Fibroblast of skin of back (primary cell): ENCODE results near the gene NTM. TPM values are rescaled to one million over a fixed set of nuclear protein-coding genes. Genes with fewer than 3 reads are reported as not detected.

Experiments used
- DNase-seq: peaks from one replicate; pipeline ENCODE4 v3.0.0-alpha.2; 2013
- polyA plus RNA-seq, 2 experiments: library from polyadenylated mRNA; unstranded; fragments of 120-200 nt; gene quantifications; one replicate each; pipeline ENCODE4 v1.2.1, GENCODE V29; 2013; ENCODE audit not compliant: insufficient read length in 2 of 2

The NTM gene
- polyA plus RNA-seq (2013, experiment 1 of 2; ENCODE audit: insufficient read length): 55.2 TPM
- polyA plus RNA-seq (2013, experiment 2 of 2; ENCODE audit: insufficient read length): 40.1 TPM

DNA sequence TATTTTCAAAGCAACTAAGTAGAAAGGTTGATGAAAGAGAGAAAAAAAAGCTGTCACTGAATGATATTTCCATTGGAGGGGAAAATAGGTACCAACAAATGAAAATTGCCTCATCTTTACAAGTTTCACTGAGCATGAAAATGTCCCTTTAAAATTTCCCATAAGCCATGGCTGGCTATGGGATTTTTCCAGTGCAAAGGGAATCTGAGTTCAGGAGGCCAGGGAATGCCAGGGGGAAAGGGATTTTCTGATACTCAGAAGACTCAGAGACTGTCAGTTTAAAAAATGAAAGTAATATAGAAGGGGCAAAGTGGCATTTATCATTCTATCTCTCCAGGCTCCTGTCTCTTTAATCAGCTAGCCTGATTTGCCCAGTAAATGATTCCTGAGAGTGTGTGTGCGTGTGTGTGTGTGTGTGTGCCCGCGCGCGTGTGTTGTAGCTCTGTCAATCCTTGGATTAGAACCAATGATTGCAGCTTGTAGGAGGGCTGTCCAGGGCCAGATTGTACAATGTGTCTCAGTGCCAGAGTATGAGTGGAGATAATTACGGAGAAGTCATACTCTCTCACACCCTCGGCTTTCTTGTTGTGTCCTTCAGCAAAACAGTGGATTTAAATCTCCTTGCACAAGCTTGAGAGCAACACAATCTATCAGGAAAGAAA, at the start of gene NTM:
Gene NTM, plus strand, starts transcription at position 526 of the 662 bp plus-strand sequence.
- peak; percentile 64 for DNase-seq

DNA sequence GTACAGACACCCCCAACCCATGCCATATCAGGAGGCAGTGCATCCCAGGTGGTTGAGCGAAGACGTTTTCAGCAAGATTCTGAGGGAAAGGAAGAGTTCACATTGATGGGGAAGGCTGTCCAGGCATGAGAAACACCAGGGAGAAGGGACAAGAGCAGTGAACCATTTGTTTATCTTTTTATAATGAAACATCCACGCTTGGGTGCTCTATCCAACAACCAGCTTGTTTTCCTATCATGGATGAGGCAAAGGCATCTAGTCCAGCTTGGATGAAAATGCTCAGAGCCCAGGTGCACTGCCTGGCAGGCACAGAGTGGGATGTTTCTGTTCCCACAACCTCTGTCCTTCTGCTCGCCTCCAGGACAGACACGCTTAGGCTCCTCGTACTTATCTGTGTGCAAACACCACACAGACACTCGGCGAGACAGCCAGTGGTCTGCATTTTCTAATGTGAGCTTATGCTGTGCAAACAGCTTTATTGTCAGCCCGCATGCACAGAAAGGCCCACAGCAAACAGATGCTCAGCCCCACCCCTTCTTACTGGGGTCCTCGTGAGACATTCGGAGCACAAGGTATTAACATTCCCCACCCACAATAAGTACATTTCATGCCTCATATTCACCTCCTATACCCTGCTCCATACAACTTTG, 45.4 kb upstream of the NTM start:
- DNase-seq: no peak

DNA sequence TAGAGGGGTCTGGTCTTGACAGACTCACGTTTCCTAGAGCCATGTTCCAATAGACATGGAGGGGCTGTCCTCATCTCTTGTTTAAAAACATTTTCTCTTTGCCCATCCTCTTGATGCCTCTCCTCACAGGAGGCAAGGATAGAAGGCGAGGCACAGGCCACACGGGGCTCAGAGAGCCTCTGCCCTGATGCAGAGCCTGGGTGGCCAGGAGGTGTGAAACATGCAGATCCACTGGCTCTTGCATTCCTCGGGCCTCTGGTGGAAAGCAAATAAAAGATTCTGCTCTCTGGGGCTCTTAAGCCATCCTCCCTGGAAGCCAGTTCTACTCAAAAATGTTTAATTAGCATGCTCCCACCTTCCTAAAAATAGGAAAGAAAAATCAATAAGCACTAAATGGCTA, 43.6 kb upstream of the NTM start:
- DNase-seq: no peak

DNA sequence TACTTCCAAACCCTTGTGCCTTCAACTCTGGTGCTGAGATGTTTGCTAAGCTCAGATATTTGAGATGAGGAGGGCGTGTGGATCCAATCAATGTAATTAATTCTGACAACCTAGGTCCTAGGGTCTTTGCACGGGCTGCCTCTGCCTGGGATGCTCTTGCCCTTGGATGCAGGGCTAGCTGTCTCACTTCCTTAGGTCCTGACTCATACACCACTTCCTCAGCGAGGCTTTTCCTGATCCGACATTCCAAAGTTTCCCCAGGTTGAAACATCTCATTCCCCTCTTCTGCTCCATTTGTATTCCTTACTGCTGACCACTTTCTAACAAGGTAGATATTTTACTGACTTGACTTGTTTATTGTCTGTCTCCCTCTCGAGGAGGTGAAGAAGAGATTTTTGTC, 43.0 kb upstream of the NTM start:
- DNase-seq: peak; percentile 47

DNA sequence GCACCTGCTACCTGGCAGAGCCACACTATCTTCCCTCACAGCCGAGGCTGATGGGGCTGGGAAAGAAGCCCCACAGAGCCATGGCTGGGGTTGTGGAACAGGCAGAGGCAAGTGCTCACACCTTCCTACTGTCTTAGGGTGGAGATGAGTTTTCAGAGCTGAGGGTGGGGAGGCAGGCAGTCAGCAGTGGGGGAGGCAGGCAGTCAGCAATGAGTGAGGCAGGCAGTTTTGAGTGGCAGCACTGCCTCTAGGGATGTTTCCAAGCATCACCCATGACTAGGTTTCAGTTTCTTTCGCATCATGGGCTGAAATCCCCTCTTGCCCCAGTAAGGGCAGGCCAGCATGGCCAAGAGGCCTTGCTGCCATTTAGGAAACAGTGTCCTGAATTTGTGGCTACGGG, 41.6 kb upstream of the NTM start:
- no peak for DNase-seq

DNA sequence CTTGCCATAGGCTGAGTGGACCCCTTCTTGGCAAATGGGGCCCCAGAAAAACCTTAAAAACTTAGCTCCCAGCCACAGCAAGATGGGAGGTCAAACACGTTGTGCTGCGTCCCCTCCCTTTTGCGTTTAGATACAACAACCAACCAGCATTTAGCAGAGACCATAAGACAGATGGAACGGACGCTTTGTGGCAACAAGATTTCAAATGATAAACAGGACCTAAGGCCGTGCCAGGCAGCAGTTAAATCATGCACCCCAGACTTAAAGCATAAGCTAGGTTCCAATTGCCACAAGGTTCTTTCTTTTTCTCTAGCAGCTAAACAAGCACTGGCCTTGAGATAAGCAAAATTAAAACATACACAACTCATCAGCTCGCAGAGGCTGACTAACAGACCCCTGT, 39.4 kb upstream of the NTM start:
- no peak for DNase-seq

DNA sequence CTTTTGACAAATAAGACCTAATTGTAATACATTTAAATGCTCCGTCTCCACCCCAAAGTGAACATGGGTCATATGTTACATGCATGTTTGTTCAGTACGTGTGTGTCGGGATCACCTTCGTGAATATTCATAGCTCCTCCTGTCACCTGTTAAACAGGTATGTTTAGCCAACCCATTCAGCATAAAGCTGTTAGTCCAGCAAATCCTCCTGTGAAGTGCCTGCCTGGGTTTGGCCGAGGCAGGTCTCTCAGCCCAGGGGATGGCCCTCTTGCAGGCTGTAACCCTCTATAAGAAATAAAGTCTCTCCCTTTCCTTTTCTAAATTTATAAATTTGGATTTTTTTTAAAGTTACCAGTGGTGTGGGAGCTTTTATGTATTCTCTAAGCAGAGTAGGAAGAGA, 38.9 kb upstream of the NTM start:
- no peak for DNase-seq

DNA sequence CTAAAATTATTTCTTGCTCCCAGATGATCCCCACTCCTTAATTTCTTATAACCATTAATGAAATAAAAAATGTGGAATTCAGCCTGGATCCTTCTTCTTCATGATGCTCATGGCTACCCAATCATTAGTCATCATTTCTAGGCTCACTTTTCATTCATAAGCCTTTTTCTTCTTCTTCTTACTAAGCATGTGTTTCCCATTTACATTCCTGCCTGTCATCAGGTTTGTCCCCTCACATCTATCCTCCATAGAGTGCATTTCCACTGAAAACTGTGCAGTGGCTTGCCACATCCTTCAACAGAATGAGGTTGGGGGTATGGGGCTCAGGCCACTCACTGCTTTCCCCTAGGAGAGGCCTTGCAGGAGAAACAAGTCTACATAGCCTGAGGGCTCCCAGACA, 35.8 kb upstream of the NTM start:
- DNase-seq: peak; percentile 35

DNA sequence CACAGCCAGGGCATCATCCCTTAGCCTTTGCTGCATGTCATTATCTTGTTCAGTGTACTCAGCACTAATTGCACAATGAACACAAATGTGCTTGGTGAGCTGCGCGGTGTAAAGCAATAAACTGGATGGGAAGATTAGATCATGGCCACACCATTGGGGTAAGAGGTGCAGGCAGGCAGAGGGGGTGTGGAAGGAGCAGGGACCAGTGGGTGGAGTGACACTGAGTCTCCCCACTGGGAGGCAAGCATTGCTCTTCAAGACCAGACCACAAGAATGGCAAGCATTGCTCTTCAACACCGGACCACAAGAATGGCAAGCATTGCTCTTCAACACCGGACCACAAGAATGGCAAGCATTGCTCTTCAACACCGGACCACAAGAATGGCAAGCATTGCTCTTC, 28.5 kb upstream of the NTM start:
- DNase-seq: peak; percentile 96

DNA sequence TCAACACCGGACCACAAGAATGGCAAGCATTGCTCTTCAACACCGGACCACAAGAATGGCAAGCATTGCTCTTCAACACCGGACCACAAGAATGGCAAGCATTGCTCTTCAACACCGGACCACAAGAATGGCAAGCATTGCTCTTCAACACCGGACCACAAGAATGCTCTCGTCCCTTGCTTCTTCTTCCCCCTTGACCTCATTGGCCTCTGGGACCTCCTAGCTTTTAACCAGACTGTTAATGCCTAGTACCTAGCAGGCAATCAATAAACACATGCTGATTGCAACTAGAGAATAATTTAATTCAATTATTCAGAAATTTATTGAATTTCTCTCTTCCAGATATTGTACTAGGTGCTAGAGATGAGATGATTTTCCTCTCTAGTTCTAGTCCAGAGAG, 28.0 kb upstream of the NTM start:
- peak; percentile 86 for DNase-seq

DNA sequence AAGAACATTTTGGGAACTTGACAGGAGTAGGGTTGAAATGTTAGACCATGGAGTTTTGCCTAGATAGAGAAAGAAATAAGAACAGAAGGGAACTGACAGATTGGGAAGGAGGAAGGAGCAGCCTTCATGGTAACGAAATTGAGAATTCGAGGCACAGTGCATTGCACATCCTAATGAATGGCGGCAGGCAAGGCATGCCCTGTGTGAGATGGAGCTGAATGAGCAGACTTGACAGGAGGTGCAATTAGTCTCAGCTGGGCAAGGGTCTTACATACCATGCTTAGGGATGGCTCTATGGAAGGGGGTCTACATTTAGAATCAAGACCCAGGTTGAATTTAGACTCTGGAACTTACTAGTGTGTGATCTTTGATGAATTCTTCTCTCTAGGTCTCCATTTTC, 25.0 kb upstream of the NTM start:
- DNase-seq: no peak

DNA sequence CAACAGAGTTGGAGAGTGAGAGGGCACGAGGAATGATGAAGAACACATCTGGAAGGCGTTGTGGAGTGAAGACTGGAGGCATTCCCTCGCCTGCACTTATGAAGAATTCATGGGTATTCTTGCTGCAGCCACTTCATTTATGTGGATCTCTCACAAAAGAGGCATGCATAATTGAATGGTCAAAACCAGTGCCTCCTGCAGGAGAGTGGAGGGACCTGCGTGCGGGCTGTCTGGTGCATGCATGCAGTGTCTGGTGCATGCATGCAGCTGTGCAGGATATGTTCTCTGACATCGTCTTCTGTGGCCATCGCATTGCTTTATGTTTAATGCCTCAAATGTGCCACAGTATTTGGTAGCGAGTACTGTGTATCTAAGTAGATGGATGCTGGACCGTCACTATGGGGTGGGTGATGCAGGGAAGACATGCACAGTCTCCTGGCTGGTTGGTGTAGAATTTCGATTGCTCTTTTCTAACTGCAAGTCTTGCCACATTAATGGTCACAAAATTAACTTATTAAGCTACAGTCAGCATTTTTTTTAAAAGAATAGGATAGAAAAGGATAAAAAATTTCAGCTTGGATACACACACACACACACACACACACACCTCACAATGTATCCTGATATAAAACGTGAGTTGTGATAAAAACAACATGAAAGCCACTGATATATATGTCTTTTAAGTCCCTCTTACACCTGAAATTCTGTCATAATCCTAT, 20.9 kb upstream of the NTM start:
- DNase-seq: no peak

DNA sequence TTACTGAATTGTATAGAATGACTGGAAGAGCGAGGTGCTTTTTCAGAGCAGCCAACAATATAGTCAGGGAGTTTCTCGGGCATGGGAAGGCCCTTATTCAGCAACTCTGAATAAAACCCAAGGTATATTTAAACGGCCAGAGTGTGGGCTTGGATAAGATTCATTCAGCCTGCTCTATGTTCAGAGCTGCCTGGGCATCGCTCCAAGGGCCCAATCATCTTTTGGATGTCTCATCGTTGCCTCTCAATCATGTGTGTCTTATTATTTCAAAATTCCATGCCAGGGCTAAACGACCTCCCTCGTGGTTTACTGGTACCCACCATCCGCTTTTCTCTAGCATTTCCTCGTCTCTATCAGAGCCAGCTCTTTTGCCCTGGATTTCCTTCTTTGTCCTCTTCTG, 19.5 kb upstream of the NTM start:
- peak; percentile 54 for DNase-seq

DNA sequence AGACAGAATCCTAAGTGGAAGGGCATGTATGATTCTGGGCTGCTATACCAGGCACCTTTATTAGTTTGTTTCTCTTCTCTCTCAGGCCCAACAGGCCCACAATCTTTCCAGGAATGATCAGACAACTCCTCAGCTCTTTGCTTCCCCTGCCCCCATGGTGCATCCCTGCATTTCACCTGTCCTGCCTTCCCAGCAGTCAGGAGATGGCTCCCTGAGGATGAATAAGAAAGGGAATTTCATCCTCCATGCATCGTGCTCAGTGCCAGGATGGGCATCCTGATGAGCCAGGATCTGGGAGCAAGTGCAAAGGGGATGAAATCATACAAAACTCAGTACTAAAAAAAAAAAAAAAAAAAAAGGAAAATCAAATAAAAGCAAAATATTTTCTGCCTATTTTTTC, 18.6 kb upstream of the NTM start:
- no peak for DNase-seq

DNA sequence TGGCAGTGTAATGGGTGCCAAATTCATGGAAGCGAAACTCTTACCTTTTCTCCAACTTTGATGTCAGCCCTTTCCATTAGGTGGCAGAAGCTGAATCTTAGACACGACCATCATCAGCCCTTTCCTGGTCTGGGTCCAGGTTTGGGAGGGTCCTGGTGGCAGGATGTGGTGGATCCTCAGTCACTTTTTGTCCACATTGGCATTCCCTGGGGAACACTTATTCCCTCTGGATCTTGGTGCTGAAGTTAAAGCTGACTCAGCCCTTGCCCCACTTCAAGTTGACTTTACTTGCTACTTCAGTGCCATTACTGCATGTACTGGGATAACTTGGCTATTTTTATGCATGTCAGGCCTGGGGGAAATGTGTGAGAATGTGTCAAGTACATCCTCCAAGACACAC, 16.6 kb upstream of the NTM start:
- DNase-seq: peak; percentile 52

DNA sequence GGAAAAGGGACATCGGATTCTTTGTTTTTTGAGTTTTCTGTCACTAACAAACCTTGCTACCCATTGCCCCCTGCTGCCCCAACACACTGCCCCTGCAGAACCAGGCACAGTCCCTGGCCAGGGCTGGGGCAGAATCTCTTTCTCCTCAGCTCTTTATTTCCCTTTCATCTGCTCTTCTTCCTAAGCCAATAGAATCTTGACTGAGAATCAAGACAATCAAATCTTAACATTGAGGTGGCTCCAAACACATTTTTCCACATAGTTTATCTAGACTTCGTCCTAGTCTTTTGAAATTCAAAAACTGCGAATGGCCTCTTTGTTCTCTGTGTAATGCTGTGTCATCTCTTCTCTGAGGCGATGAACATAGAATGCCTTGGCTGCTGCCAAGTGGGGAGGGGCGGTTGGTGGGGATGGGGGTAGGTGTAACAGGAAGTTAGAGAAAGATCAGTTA, 16.1 kb upstream of the NTM start:
- DNase-seq: peak; percentile 48

DNA sequence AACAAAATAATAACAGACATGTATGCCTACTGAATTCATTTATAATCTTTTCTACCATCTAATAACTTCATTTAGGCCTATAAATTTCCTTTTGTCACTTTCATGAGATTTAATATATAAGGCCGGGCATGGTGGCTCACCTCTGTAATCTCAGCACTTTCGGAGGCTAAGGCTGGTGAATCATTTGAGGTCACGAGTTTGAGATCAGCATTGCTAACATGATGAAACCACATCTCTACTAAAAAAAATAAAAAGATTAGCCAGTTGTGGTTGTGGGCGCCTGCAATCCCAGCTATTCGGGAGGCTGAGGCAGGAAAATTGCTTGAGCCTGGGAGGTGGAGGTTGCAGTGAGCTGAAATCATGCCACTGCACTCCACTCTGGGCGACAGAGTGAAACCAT, 14.2 kb upstream of the NTM start:
- peak; percentile 83 for DNase-seq

DNA sequence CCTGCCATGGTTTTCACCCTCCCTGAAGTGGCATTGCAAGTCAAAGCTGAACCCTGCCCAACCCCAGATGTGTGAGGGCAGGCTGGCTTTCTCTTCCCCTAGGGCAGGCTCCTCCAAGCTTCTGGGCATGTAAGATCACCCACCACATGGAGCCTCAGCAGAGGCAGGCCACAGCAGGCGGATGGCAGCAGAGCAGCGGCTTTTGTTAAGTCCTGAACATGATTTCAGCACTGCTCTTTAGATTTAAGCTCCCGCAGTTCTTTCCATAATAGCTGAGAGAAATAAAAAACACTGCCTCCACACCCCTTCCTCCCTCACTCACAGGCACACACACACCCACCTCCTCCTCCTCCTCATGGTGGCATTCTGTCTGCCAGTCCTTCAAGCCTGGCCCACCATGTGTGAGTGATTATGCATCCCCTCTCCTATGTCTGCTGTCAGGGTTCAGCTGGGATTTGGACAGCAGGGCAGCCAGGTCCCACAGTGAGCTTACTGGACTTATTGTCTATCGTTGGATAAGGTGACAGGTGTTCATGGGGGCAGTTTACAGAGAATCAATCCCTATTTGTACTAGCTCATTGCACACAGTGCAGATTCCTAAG, 5.0 kb upstream of the NTM start:
- DNase-seq: no peak

DNA sequence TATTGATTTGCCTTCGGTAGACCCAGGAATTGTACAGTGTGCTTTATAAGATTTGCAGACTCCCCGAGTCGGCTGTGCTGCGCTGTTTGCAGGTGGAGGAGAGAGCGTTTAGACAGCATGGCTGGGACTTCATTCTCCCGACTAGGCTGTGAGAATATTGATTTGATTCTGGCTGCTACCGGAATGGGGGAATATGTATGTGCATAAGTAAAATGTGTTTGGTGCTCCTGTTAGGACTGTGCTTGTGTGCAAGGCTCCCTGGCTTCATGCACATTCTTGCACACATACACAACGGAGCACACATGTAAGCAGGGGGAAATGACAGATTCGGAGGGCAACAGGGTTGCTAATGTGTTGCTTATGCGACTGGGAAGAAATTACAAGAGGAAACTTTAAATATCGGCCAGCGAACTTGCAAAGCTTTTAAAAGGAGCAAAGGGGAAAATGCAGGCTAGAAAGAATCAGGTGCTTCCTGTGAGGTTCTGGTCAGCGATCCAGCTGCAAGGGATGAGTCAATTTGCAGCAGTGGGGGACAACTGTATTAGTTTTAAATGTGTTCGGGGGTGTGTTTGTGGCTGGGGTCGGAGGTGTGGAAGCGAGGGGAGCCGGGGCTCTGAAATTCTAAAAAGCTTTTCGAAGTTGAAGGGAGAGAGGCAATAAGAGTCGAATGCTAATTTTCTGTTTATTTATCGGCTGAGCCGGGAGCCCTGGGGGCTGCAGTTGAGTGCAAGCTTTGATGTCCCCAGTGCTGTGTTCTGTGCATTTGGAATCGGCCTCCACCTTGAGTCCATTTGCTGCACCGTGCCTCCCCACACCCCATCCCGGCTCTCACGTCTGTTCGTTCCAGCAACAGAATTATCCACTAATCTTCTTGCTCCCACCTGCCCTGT, 731 bp downstream of the NTM start:
- no peak for DNase-seq

DNA sequence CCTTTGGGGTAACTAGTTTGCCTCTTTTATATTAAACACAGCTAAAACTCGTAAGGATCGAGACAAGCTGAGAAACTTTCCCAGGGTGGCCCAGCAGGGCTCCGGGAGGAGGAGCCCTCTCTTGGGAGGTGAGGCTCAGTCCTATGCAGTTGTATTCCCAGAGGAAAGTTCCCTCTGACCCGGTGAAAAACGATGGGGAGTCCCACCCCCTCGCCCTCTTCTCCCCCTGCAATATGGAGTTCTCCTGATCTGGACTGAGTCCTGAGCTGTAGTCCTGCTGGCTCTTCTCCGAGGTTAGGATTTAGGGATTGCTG, 1.3 kb downstream of the NTM start:
- no peak for DNase-seq

DNA sequence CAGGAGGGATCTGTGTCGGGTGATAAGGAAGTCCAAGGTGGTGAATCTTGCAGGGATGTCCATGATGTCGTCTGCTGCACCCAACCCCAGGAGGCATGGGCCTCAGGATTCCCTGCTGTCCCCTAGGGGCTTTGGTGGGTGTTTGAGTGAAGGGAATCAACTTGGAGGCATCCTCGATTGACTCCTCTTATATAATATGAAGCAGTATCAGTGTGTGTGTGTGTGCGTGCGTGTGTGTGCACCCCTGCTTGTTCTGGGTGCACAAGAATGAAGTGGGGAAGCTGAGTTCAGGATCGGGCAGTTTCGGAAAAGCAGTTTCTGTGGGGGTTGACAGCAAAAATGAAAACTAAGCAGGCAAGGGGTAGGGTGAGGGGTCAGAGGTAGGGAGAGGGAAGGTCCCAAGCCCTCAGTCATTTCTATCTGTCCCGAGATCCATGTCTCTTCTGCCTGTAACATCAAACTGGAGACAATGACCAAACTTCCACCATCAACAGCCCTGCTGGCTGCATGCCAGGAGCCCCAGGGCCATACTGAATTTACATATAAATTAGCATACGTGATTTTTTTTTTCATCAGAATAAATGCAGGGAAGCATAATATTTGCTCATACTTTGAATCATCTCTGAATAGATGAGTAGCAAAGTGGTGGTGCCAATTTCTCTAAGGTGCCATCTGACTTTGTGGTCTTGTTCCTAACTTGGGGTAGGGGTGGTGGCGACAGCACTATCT, 2.0 kb downstream of the NTM start:
- no peak for DNase-seq
